ENCODE results near the gene ACACB. TPM values are rescaled to one million over a fixed set of nuclear protein-coding genes. Genes with fewer than 3 reads are reported as not detected.

Gene ACACB
- total RNA-seq, 4 donors from 2014 or later: 402 to 560 (median 525) TPM

- 86 to 87% methylated on average over 15 of the region's 15 CpGs for WGBS, 2 donors
- no peak for TF ChIP-seq POLR2A (IDR thresholded peaks at IDR 0.05)
- TF ChIP-seq EP300 (IDR thresholded peaks at IDR 0.05): no peak
- TF ChIP-seq, protein P1, sequence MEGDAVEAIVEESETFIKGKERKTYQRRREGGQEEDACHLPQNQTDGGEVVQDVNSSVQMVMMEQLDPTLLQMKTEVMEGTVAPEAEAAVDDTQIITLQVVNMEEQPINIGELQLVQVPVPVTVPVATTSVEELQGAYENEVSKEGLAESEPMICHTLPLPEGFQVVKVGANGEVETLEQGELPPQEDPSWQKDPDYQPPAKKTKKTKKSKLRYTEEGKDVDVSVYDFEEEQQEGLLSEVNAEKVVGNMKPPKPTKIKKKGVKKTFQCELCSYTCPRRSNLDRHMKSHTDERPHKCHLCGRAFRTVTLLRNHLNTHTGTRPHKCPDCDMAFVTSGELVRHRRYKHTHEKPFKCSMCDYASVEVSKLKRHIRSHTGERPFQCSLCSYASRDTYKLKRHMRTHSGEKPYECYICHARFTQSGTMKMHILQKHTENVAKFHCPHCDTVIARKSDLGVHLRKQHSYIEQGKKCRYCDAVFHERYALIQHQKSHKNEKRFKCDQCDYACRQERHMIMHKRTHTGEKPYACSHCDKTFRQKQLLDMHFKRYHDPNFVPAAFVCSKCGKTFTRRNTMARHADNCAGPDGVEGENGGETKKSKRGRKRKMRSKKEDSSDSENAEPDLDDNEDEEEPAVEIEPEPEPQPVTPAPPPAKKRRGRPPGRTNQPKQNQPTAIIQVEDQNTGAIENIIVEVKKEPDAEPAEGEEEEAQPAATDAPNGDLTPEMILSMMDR (IDR thresholded peaks at IDR 0.05): no peak
- Histone ChIP-seq H3K36me3 (peaks cover 2 to 97% (median 37%) of the 10 kb centered on the region in 3 donors), H3K27me3 (no peaks in the 10 kb centered on the region), H3K9me3 (no peaks in the 10 kb centered on the region), H3K4me1 (no peaks in the 10 kb centered on the region), H3K4me3 (no peak overlapping the region), H3K27ac (no peak overlapping the region)
- DNase-seq (ENCODE audit: low spot score in 2 of 2): no peak
Observed at GRCh38 chr12:109234012-109234411, 117.6 kb downstream of the ACACB start.

DNA sequence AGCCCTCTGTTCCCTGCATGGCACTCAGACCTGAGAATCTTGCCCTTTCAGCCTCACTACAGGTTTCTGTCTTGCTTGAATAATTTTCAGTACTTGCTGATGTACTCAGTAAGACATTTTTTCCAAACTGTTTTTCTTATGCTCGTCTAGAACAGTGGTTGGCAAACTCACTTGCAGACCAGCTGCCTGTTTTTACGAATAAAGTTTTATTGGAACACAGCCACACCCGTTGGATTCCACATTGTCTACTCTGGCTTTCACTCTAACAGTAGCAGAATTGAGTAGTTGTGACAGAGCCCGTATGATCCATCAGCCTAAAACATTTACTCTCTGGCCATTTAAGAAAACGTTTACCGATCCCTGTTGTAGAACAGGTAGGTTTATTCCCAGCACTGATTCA, 119.9 kb downstream of the ACACB start:
- DNase-seq (ENCODE audit: low spot score in 2 of 2): no peak
- H3K36me3 ChIP-seq: peaks cover 2 to 96% (median 37%) of the 10 kb centered on the region in 3 donors
- 81 to 82% methylated on average over 6 of the region's 6 CpGs for WGBS, 2 donors

GRCh38 chr12:109239179-109239578, 122.8 kb downstream of the ACACB start:
- 87 to 96% methylated on average over 4 of the region's 4 CpGs for WGBS, 2 donors
- H3K27me3 ChIP-seq: no peaks in the 10 kb centered on the region
- TF ChIP-seq POLR2A (IDR thresholded peaks at IDR 0.05): no peak
- no peak for TF ChIP-seq EP300 (IDR thresholded peaks at IDR 0.05)
- TF ChIP-seq, protein P1 (IDR thresholded peaks at IDR 0.05): no peak
- DNase-seq (ENCODE audit: low spot score in 2 of 2): no peak
- peaks cover 2 to 96% (median 38%) of the 10 kb centered on the region in 3 donors for H3K36me3 ChIP-seq
- no peak overlapping the region for H3K27ac ChIP-seq
- H3K4me1 ChIP-seq: no peaks in the 10 kb centered on the region
- no peaks in the 10 kb centered on the region for H3K9me3 ChIP-seq
- H3K4me3 ChIP-seq: no peak overlapping the region

More for the DNA sequence above, 119.9 kb downstream of the ACACB start:
- Histone ChIP-seq H3K4me1 (no peaks in the 10 kb centered on the region), H3K27me3 (no peaks in the 10 kb centered on the region), H3K9me3 (no peaks in the 10 kb centered on the region), H3K4me3 (no peak overlapping the region), H3K27ac (no peak overlapping the region)
- TF ChIP-seq EP300 (IDR thresholded peaks at IDR 0.05) (no peak), POLR2A (IDR thresholded peaks at IDR 0.05) (no peak)
- TF ChIP-seq, protein P1 (IDR thresholded peaks at IDR 0.05): no peak

- TF ChIP-seq POLR2A (IDR thresholded peaks at IDR 0.05): no peak
- Histone ChIP-seq H3K27ac (no peak overlapping the region), H3K27me3 (no peaks in the 10 kb centered on the region), H3K4me3 (no peak overlapping the region), H3K4me1 (no peaks in the 10 kb centered on the region), H3K36me3 (peaks cover 2 to 96% (median 38%) of the 10 kb centered on the region in 3 donors), H3K9me3 (no peaks in the 10 kb centered on the region)
- WGBS, 2 donors: 90 to 95% methylated on average over 11 of the region's 11 CpGs
- DNase-seq (ENCODE audit: low spot score in 2 of 2): no peak
Observed at GRCh38 chr12:109239691-109240090, 123.3 kb downstream of the ACACB start.

DNA sequence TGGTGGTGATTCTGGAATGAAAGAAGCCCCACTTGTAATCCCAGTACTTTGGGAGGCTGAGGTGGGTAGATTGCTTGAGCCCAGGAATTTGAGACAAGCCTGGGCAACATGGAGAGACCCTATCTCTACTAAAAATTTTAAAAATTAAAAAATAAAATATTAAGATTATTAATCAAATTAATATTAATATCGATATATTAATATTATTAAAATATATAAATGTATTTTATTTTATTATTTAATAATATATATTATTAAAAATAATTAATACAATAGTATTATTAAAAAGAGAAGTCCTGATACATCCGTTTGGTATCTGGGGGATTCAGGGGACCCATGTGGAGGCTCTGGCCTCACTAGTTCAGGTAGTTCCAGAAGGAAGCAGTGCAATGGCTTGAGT, 124.0 kb downstream of the ACACB start:
- no peaks in the 10 kb centered on the region for H3K27me3 ChIP-seq
- H3K4me1 ChIP-seq: no peaks in the 10 kb centered on the region
- WGBS, 2 donors: 92 to 96% methylated on average over 2 of the region's 2 CpGs
- TF ChIP-seq, protein P1 (IDR thresholded peaks at IDR 0.05): no peak
- TF ChIP-seq EP300 (IDR thresholded peaks at IDR 0.05) (no peak), POLR2A (IDR thresholded peaks at IDR 0.05) (no peak)
- H3K27ac ChIP-seq: no peak overlapping the region
- no peaks in the 10 kb centered on the region for H3K9me3 ChIP-seq
- no peak overlapping the region for H3K4me3 ChIP-seq
- DNase-seq (ENCODE audit: low spot score in 2 of 2): no peak
- peaks cover 2 to 96% (median 33%) of the 10 kb centered on the region in 3 donors for H3K36me3 ChIP-seq

DNA sequence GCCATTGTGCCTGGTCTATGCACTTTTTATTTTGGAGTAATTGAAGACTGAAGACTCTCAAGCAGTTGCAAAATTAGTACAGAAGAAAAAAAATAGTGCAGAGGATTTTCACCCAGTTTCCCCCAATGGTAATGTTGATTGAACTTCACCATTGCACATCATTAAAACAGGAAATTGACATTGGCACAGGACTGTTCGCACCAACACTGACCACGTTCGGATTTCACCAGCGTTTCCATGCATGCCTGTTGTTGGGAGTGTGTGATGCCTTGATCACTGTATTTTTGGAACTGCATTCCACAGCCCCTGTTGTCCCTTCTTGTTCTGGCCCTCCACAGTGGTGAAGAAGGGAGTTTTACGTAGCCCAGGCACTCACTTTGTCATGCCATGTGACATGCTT, 125.5 kb downstream of the ACACB start:
- Histone ChIP-seq H3K27ac (no peak overlapping the region), H3K36me3 (peaks cover 0 to 96% (median 31%) of the 10 kb centered on the region in 3 donors), H3K4me3 (no peak overlapping the region), H3K9me3 (no peaks in the 10 kb centered on the region), H3K4me1 (no peaks in the 10 kb centered on the region), H3K27me3 (no peaks in the 10 kb centered on the region)
- TF ChIP-seq POLR2A (IDR thresholded peaks at IDR 0.05) (no peak), EP300 (IDR thresholded peaks at IDR 0.05) (no peak)
- TF ChIP-seq, protein P1 (IDR thresholded peaks at IDR 0.05): no peak
- DNase-seq (ENCODE audit: low spot score in 2 of 2): no peak
- 87 to 91% methylated on average over 5 of the region's 5 CpGs for WGBS, 2 donors

All from tibial nerve (tissue), 4 donors.